Activated CD8-positive, alpha-beta memory T cell treated with anti-CD3 and anti-CD28 coated beads, Interleukin-2, amount 50 U/mL, for 24 hours (primary cell): ENCODE results near the gene KCNIP1.
"Not testable (repeated sequence)": the region's sequence is repeated elsewhere in the genome, so short reads cannot be mapped to it uniquely, and the experiment has no call there.

Experiments used
- DNase-seq: peaks from one replicate; pipeline ENCODE4 v3.0.0-alpha.2; 2020; ENCODE audit errors: extremely low read depth

The KCNIP1 gene

DNA sequence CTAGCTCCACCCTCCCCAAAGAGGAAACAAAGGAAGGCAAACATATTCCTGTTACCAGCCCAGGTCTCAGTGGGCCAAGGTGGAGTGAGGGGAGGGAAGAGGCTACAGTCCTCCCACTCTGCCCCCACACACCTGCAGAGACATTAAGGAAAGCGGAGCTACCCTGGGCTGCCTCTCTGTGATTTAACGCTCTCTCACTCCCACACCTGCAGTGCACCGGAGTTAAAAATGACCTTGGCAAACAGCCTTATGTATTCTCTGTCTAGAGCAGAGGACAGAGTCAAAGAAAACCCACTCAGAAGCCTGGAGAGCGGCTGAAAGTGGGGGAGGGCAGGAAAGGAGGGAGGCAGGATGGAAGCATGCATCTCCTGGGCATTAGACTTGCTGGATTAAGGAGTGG, 32.7 kb downstream of the KCNIP1 start:
- DNase-seq, result no peak

DNA sequence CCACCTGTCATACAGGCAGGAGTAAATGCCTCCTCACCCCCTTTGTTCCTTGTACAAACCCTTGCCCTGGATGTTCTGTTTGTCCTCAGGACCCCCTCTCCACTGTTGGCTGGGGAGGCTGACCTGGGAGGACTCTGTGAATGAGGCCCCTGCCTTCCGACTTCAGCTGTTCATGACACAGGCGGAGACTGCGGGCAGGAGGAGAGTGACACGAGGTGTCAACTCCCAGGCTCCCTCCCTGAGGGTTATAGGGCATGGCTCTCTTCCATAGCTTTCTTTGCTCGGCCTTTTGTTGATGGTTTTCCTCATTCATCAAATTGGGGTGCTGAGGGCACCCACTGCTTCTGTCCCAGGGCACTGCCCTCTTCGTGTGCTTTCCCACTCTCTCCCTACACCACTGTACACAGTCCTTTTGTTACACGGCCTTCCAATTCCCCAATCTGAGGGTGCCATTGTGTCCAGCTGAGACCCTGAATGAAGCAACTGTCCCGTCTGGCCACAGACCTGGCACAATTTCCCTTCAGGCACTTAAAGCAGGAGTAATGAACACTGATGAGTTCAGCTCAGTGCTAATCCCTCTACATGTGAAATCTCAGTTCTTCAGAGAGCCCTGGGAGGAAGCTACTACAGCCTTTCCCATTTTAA, 33.8 kb downstream of the KCNIP1 start:
- no peak for DNase-seq

DNA sequence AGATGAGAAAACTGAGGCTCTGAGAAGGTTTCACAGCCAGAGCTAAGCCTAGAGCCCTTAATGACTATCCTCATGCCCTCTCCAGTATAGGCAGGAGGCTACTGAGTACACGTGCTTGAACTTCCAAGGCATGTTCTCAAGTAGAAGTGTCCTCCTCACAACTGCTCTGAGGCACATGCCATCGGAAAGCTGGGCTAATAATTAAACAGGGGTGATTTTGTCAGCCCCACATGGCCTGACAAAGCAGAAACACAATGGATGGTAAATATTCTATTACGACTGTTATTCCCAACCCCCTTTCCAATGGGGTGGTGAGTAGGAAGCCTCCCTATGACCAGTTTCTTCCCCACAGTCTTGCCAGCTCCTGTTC, 34.3 kb downstream of the KCNIP1 start:
- no peak for DNase-seq

DNA sequence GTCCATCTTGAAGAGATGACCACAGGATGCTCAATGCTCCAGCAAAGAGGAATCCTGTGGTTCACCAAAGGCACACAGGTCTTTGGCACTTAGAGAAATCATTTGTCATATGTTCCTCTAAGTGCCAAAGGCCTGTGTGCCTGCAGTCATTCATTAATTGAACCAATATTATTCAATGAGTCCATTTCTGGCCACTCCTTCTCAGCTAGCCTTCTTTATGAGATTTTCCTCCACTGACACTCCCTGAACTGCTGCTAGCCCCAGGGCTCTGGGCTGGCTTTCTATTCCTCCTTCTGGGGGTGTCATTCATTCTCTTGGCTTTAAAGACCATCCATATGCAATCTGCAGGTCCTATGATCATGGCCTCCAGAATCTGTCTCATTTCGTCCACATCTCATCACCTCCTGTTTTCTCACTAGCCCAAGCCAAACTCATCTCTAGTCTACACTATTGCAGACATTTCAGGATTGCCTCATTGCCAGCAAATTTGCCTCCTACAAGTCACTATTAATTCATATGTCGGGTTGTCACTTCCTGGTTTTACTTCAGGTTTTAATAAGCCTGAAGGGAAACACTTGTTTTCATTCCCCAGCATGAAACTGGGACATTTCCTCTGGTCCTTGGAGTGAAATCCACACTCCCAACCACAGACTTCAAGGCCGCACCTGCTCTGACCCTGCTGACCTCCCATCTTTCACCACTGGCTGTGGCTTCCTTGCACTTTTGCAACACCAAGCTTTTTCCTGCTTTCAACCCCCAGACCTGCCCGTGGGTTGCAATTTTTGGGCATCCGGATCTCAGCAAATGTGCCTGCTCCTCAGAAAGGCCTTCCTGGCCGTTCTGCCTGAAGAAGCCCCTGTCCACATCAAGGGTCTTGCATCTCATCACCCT, 35.1 kb downstream of the KCNIP1 start:
- no peak for DNase-seq

DNA sequence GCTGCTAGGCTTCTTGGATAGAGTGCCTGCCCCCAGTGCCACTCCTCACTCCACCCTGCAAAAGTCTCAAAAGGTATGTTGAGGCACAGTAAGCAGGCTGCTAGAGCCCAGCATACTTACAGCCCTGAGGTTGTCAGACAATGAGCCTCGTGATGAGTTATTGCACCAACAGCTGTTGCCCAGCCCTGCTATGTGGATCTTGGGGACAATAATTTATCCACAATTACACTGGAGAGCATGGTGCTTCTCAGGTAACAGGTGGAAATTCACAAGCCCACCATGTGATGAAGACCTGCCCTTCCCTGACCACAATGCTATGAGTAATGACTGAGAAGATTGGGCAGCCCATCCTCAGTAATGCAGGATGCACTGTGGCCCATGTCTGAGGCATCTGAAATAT, 36.5 kb downstream of the KCNIP1 start:
- DNase-seq, result no peak

DNA sequence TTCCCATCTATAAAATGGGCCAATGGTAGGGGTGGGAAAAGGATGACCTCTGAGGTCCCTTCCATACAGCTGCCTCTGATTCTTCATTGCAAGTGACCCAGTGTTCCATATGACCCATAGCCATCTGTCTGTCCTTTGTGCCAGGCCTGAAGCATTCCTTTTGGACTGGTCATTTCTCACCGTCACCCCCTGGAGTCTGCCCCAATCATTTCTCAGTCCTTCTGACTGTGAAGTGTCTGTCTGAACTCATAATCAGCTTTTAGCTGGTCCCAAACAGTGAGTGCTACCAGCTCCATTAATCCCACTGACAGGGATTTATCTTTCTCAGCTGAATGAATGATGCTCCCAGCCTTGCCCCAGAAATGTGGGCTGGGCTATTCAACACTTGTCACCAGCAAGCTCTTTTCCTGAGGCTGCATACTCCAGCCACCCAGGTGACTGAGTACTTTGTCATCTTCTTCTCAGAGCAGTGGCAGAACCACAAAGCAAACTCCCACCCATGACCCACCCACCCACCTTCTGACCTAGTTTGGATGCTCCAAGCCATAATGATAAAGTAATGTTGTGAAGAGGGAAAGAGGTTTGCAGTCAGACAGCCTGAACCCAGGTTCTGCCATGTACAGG, 37.4 kb downstream of the KCNIP1 start:
- DNase-seq, result no peak

DNA sequence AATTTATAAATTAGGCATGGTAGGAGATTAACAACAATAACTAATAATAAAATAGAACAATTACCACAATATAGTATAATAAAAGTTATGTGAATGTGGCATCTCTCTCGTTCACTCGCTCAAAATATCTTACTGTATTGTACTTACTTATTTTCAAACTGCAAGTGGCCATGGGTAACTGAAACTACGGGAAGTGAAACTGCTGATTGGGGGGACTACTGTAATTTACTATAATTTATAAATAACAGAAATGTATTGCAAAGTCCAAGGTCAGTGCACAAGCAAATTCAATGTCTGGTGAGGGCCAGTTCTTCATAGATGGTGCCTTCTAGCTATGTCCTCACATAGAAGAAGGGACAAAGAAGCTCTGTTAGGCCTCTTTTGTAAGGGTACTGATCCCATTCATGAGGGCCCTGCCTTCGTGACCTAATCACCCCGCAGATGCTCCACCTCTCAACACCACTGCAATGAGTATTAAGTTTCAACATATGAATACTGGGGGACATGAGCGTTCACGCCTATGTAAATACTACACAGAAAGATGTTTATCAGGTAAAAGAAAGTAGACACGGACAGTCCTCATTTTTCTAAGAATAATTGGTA, 39.0 kb downstream of the KCNIP1 start:
- no peak for DNase-seq

DNA sequence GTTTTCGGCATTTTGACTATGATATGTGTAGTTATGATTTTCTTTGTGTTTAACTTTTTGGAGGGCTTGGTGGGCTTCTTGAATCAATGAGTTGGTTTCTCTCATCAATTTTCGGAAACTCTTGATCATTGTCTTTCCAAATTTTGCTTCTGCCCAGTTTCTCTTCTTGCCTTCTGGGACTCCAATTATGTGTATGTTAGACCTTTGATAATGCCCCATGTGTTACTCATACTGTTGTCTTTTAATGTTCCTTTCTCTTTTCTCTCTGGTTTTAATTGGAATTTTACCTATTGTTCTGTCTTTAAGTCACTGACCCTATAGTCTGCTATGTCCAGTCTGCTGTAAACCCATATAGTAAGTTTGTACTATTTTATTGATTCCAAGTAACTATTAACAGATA, 41.5 kb downstream of the KCNIP1 start:
- DNase-seq, result no peak

DNA sequence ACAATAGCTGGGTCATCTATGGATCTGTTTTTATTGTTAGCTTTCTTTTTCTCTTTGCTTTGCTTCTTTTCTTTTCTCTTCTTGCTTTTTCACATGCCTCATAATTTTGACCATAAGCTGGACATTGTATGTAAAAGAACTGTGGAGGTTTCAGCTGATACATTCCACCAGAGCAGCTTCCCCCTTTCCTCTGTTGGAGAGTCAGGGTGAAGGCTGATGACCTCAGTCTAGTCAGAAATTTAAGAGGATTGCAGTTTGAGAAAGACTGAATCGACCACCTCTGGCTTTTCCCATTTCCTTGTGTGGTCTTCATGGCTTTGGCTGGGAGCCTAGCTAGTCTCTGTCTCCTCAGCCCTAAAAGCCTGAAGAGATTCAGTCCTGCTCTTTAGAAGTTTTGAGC, 42.0 kb downstream of the KCNIP1 start:
- no peak for DNase-seq

DNA sequence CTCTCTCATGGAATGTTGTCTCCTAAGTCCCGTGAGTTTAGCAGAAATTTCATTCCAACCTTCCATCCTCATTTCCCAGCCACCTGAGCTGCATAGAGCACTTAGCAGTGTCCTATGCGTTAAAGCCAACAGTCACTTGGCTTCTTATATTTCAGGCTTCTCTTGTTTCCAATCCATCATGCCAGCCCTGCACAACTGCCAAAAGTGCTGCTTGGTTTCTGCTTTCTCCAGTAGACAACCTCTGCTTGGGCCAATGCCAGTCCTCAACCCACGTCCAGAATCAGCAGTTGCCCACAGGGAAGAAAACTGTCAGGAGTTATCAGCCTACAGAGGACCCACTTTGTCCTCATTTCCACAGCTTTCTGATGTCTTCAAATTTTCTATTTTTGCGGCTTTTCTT, 42.5 kb downstream of the KCNIP1 start:
- no peak for DNase-seq

DNA sequence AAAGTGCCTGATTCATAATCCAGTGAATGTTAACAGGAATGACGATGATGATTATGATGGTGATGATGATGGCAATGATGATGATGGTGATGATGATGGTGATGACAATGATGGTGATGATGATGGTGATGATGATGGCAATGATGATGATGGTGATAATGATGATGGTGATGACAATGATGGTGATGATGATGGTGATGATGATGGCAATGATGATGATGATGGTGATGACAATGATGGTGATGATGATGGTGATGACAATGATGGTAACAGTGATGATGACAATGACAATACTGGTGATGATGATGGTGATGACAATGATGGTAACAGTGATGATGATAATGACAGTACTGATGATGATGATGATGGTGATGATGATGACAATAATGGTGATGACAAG, 46.6 kb downstream of the KCNIP1 start:
- not testable (repeated sequence) for DNase-seq

DNA sequence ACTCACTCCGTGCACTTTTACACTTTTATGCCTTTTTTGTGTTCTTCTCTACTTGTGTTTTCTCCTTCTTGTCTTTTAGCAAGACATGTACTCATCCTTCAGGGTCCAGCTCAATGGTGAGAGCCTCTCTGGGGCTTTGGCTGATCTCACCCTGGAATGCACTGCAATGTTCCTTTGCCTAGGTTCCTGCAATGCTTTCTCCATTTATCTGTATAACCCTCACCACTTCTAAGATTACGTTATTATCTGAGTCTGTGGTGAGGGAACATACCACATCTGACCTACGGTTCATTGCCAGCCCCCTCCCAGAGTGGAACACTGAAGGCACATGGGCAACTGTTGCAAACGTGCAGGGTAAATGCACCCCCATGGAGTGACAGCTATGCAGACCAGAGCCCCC, 47.3 kb downstream of the KCNIP1 start:
- no peak for DNase-seq

DNA sequence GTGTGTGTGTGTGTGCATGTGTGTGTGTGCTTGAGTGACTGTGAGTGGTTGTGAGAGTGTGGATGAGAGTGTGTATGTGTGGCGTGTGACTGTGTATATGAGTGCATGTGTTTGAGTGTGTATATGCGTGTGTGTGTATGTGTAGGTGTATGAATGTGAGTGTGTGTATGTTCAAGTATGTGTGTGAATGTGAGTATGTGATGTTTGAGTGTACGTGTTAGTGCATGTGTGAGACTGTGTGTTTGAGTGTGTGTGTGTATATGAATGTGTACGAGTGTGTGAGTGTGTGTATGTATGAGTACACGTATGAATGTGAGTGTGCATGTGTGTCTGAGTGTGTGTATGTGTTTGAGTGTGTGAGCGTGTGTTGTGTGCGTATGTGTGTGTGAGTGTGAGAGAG, 47.8 kb downstream of the KCNIP1 start:
- no peak for DNase-seq

DNA sequence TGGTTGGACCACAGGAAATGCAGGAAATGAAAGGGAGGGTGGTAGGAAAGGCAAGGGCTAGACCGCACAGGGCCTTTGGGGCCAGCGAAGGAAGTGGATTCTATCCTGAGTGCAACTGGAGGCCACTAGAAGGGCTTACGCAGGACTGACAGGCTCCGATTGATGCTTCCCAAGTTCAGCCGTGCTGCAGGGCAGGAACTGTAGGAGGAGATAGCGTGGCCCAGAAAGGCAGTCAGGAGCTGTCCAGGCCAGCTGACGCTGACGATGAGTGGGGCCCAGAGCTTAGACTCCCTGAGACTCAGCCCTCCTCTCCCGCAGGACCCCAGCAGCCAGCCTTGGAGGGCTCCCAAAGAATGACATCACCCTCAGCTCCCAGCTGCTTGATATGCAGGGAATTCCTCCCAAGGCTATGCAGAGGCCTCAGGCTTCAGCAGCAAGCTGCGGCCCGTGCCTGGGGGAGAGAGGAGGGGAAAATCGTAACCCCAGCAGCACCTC, 48.8 kb downstream of the KCNIP1 start:
- no peak for DNase-seq

DNA sequence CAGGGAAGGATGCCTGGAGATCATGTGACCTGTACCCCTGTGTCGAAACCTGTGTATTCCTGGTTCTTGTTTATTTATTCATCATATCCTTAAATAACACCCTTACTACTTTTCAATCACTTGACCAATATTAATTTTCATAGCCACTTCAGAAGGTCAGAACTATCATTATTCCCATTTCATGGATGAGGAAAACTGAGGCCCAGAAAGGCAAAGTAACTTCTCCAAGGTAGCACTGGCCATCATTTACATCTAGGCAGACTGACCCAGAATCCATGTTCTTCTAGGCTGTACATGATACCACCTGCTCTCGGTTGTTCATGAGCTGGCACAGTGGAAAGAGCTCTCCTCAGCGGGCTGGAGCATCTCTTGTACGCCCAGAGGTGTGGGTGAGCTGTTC, 49.4 kb downstream of the KCNIP1 start:
- no peak for DNase-seq

DNA sequence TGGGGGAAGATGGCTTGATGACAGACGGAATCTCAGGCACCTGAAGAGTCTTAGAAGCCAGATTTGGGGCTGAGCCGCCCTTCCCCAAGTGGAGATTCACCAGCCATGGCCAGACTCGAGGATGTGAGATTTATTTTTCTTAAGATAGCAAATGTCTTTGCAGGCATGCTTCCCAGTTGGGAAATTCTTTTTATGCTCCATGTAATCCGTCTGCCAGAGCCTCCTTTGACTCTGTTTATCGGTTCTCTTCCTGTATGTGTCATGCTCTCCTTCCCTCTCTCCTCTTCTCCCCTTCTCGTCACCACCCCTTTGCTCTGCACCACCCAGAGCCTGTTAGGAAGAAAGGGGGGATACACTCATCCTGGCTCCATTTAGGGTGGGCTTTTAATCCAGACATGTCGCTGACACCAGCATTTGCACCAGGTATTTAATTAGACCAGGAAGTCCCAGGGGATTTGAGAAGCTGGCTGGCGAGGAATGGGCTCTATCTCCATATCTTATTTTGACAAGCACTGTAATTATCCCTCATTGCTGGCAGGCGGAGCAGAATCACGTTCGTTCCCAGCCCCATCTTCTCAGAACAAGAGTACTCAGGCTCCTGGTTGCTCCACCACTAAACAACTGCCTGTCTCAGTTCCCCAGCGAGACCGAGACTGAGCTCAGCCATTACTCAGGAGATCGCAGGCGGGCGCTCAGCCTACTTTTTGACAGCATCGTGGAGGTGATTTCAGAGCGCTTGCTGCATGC, 50.9 kb downstream of the KCNIP1 start:
- no peak for DNase-seq

DNA sequence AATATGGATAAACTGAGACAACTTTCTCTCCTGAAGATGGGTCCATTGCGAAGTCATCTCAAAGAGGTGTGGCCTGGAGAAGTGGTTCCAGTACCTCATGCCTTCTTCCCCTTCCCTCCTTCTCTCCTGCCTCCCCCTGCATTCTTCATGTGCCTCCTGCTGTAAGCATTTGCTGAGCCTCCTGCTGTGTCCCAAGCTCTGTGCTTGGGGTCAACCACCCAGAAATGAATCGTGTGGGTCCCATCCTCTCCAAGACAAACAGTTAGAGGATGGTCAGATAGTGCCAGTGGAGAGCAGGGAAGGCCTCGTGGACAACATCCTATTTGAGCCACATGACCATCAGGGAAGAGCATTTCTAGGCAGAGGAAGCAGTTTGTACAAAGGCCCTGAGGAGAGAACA, 53.5 kb downstream of the KCNIP1 start:
- no peak for DNase-seq

DNA sequence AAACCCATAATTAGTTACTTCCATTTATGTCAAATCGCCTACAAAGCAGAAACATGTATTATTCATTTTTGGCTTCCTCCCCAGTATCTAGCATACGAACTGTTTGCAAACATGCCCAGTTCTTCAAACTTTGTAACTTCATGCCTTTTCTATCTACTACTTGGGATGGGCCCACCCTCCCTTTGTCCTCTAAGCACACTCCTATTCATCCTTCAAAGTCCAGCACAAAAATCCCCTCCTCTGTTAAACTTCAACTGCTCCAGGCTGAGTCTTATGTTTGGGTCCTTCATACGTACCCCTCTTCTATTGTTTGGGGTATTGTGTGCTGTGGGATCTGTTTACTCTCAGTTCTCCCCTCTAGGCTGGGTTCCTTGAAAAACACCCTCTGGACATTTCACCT, 55.5 kb downstream of the KCNIP1 start:
- no peak for DNase-seq

DNA sequence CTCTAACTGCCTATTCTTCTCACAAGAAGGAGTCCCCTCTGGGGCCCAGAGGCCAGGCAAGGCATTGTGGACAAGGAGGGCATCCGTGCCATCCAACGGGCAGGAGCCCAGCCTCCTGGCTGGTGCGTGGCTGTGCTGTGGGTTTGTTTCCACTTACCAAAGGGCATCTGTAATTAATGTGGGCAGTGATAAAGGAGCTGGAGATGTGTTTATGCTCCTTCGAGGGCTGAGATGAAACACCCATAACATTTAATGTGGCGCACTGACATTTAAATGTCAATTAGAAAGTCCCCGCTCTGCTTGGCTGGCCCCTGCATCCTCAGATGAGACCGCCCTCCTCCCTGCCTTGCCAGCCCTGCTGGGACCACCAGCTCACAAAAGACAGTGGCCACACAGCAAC, 57.1 kb downstream of the KCNIP1 start:
- no peak for DNase-seq

DNA sequence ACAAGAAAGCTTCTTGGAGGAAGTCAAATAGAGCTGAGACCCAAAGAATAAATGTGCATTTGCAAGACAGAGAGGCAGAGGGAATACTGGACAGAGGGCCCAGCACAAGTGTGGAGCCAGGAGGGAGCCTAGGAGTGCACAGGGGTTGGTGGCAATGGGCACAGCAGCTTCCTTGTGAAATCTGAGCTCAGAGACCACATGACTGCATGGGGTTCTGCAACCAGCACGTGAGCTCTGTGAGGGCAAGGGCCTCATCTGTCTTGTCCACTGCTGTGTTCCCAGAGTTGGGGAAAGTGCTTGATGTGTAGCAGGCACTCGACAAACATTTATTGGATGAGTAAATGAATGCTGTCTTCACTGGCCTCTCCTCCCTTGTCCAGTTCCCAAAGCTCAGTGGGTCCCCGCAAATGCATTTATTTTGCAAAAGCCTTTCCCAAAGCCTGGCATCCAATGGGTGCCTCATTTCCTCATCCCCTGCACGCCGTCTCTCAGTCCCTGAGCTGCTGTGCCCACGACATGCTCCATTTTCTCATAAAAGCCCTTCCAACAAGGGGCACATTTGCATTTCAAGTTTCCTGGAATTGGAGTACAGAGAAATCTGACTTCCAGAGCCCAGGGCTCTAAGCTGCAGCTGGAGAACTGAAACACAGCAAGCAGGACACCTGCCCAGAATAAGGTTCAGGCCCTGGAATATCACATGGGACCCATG, 58.5 kb downstream of the KCNIP1 start:
- no peak for DNase-seq

DNA sequence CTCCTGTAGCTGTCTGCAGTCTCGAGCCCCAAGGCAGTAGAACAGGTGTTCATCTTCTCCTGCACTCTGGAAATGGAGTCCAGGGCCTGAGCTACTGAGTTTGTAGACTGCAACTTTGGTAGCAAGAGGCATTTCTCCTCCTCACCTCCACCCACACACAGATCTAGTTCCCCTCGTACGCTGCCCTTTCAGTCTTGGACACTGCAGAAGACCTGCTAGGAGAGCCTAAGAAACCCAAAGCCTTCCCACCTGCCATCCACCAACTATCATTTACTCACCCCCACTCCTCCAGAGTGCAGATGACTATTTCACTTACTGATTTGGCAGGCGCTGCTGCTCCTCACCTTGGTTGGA, 59.0 kb downstream of the KCNIP1 start:
- no peak for DNase-seq
